Globus pallidus (tissue), 1 donor: ENCODE measurements around the gene SRSF6.
"Not testable (repeated sequence)": the region's sequence is repeated elsewhere in the genome, so short reads cannot be mapped to it uniquely, and the experiment has no call there.

Experiments
- DNase-seq: peaks from one replicate; pipeline ENCODE4 v3.0.0-alpha.2; 2015; ENCODE audit warnings: low spot score

Gene SRSF6

DNA sequence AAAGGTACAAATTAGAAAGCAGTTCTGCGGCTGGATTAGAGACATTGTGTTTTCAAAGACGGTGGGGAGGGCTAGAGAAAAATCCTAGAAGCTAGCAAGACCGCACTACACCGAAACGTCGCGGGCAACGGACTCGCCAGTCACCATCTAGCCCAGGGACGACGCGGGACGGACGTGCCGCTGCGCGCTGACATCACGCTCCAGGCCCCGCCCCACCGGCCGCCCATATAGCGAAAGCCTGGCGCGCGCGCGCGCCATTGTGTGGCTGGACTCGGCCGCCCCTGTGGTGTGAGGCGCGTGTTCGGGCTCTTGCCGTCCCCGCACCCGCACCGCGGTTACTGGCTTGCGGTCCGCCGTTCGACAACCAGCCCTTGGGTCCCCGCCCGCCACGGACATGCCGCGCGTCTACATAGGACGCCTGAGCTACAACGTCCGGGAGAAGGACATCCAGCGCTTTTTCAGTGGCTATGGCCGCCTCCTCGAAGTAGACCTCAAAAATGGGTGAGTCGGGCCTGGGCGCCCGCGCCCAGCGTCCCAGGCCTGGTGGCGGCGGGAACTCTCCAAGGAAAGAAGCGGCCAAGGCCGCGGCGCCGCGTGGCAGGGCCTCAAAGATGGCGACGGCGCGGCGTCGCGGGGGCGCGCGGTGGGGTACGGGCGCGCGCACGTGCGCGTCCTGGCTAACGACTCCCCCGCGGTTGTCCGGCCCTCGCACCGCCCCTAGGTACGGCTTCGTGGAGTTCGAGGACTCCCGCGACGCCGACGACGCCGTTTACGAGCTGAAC, at the start of gene SRSF6:
Gene SRSF6, plus strand, starts transcription at position 257 of the 782 bp plus-strand sequence. Its CDS starts 138 bp downstream, at position 395.
- peak; percentile 94 for DNase-seq

- DNase-seq, result no peak
Observed at GRCh38 chr20:43408848-43409576, 48.7 kb upstream of the SRSF6 start.

- DNase-seq, result no peak
Observed at GRCh38 chr20:43409577-43409913, 48.2 kb upstream of the SRSF6 start.

DNA sequence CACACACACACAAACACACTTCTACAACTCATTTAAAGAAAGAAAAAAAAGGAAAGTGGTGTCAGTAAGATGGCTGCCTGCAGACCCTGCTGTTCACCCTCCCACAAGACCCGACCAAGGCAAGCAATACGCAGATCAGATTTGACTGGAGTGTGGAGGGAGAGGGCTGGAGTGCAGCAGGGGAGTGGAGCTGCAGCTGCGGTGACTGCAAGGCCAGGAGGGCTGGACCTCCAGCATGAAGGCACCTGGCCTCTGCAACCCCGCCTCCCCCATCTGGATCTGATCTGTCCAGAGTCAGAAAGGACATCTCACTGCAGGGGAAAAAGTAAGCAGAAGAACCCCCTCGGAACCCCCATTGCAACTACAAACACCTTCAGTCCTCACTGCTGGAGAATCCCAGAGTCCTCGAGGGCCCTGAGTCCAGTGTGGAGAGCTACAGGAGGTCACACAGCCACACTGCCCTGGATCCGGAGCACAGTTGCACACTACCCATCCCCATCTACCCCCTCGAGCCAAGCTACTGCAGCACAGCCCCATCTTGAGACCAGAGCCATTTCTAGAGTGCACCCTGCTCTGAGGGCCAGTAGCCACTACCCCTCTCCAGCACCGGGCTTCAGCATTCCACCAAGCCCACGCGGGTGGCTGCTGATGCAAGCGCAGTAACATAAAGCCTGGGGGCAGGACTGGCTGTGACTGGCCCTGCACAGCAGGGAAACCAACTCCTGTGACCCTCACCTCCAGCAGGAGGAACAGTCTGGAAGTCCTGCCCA, 41.9 kb upstream of the SRSF6 start:
- no peak for DNase-seq

DNA sequence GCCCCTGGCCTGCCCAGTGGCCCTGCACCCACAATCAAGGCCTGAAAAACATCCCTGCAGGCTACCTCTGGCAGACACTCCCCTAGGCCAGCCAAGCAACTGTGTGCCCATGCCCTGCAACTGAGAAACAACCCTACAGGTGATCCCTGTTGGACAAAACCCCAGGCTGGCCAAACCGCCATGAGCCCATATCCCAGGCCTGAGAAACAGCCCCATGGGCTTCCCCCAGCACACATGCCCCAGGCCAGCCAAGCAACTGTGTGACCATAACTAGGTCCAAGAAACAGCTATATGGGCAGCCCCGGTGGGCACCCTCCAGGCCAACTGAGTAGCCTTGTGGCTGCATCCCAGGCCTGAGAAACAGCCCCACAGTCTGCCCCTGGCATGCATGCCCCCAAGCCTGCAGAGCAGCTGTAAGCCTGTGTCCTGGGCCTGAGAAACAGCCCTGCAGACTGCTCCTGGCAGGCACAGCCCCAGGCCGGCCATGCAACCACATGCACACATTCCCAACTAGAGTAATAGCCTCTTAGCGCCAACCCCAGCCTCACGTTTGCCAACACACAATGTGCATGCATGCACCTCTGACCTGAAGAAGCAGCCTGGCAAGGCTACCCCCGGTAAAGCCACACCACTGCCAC, 41.0 kb upstream of the SRSF6 start:
- DNase-seq, result no peak

- DNase-seq, result no peak
Observed at GRCh38 chr20:43420192-43420591, 37.5 kb upstream of the SRSF6 start.

- DNase-seq, result not testable (repeated sequence)
Observed at GRCh38 chr20:43420913-43421312, 36.8 kb upstream of the SRSF6 start.

- DNase-seq, result no peak
Observed at GRCh38 chr20:43426172-43426571, 31.5 kb upstream of the SRSF6 start.

GRCh38 chr20:43430265-43431133, 27.2 kb upstream of the SRSF6 start:
- DNase-seq, result no peak

- DNase-seq, result no peak
Observed at GRCh38 chr20:43431134-43431519, 26.6 kb upstream of the SRSF6 start.

DNA sequence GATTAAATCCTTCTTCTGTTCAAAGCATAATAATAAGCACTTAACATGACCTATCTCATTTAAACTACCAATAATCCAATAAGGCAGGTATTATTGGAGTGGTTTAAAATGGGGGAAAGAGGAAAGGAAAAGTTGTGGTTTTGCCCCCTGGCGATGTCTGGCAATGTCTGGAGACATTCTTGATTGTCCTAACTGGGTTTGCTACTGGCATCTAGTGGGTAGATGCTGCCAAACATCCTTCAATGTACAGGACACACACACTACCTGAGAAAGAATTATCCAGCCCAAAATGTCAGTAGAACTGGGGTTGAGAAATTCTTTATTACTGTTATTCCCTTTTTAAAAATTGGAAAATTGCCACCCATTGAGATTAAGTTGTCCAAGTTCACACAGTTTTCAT, 25.2 kb upstream of the SRSF6 start:
- DNase-seq, result no peak

- no peak for DNase-seq
Observed at GRCh38 chr20:43433250-43433854, 24.3 kb upstream of the SRSF6 start.

DNA sequence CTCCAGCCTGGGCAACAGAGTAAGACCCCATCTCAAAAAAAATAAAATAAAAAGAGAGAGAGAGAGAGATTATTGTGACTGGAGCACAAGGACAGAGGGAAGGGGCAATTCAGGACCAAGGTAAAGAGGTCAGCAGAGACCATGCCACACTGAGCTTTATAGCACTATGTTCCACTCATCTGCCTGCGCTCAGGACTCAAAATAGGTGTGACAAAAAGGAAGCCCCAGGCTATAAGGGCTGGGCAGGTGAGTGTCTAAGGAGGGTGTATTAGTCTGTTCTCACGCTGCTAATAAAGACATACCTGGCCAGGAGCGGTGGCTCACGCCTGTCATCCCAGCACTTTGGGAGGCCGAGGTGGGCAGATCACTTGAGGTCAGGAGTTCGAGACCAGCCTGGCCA, 23.1 kb upstream of the SRSF6 start:
- DNase-seq, result no peak

DNA sequence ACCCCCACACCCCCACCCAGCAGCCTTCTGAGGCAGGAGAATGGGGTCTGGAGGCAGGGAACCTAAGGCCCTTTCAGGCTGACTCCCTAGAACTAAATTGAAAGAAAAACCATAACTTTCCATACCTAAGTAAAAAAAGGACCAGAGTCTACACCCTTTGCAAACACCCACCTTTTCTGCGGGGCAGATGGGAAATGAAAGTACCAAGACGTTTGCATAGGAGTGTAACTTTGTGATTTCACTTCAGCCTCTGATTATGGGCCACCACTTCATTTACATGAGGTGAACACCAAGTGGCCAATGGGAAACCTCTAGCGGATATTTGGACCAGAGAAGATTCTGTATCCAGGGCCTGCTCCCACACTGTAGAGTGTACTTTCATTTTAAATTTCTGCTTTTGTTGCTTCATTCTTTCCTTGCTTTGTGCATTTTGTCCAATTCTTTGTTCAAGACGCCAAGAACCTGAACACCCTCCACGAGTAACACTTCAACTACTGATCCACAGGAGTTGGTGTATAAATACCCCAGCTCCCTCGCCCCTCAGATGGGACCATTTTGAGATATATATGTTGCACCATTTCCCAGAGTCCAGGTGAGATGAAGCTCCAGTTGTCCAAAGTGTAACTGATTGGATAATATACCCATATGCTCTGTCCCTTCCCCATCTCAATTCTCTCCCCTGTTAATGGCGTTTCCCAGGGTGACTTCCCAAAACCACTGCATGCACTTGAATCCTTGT, 18.9 kb upstream of the SRSF6 start:
- DNase-seq, result no peak

DNA sequence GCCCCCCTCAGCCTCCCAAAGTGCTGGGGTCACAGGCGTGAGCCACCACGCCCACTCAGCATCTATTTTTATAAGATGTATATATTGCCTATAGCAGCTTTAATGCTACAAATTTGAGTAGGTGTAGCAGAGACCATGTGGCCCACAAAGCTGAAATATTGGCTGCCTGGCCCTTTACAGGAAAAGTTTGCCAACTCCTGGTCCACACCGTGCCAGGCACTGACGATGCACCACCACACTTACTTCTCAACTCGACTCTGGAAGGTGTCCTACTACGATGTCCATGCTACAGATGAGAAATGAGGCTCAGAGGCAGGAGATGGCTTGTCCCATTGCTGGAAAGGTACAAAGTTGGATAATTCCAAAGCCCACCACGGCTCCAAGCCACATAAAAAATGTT, 17.2 kb upstream of the SRSF6 start:
- DNase-seq, result no peak

DNA sequence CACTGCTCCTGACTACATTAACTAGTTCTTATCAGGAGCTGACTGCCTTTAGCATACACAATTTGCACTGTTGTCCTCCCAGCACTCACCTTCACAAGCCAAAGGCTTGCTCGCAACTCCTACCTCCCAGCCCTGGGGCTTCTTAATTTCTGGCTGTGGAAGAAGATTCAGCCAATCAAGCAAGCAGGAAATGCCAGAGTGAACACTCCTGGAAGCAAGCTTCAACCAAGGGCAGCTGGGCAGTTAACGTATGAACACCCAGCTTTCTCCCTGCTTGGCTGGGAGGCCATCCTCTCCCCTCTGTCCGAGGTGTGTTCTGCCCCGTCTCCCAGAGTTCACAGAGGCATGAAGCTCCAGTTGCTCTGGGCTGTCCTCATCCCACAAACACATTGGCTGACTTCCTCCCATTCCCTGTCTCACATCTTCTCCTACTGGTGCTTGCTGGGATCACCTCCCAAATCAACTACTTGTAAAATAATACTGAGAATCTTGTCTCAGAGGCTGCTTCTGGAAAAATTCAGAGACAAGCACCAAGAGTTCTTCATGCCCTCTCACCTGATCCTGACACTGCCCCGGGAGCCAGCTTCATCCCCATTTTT, 15.3 kb upstream of the SRSF6 start:
- DNase-seq, result no peak

DNA sequence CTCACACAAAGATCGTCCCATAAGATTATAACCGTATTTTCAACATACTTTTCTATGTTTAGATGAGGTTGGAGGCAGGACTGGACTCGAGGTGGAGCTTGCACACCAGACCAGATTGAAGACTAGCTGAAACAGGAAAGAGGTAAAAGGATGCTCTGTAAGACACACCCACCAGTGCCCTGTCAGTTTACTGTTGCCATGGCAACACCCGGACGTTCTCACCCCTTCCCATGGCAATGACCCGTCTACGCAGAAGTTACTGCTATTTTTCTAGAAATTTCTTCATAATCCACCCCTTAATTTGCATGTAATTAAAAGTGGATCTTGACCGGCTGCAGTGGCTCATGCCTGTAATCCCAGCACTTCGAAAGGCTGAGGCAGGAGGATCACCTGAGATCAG, 13.6 kb upstream of the SRSF6 start:
- no peak for DNase-seq

DNA sequence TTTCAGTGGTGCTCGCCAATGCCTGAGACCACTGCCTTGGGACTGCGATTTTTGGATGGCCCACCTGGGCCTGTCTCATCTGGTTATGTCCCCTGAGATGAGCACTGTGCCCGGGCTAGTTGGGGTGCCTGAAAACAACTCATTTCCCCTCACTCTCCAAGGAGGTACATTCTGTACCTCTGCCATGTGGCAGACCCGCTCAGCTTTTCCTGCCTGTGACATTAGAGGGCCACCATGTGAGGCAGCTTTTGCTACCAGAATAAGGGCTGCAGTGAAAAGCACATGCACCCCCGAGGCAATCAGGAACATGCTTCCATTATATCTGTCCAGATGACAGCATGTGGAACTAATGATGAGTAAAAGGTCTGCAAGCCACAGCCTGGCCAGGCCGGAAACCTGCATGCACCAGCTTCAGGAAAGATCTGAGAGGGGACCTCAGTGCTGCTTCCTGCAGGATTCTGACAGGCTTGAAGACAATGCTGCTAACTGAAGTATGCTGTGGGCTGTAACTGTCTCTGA, 11.3 kb upstream of the SRSF6 start:
- DNase-seq, result no peak

DNA sequence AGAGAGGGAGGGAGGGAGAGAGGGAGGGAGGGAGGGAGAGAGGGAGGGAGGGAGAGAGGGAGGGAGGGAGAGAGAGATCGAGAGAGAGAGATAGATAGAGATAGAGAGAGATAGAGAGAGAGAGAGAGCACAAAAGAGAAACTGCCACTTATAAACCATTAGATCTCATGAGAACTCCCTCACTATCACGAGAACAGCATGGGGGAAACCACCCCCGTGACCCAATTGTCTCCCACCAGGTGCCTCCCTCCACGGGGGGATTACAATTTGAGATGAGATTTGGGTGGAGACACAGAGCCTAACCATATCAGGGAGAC, 9.3 kb upstream of the SRSF6 start:
- DNase-seq, result not testable (repeated sequence)
